ENCODE data around the gene HIBADH.

- TF ChIP-seq CTCF (IDR thresholded peaks at IDR 0.05) (no peak), POLR2A (IDR thresholded peaks at IDR 0.05) (no peak)
Measured at GRCh38 chr7:27693794-27694193, 31.1 kb upstream of the HIBADH start.
